Activated CD4-positive, CD25-positive, alpha-beta regulatory T cell treated with anti-CD3 and anti-CD28 coated beads, Interleukin-2, amount 50 U/mL, for 24 hours (primary cell): ENCODE data around the gene IP6K3.
A peak's percentile ranks its signal among the peaks of the same experiment; 100 is the strongest.

ENCODE experiments used
- ATAC-seq, 2 donors: fragments of 150-1000 bp; cut with Tn5 transposase; one replicate each; pipeline ENCODE4 v1.10.0; 2021; ENCODE audit warnings: mild to moderate bottlenecking in 1 of 2, moderate library complexity in 1 of 2

Gene IP6K3

GRCh38 chr6:33758815-33759216, 12.1 kb upstream of the IP6K3 start:
- no peak for ATAC-seq

GRCh38 chr6:33757906-33758305, 11.2 kb upstream of the IP6K3 start:
- ATAC-seq, result no peak

- no peak for ATAC-seq
Observed at GRCh38 chr6:33757113-33757512, 10.4 kb upstream of the IP6K3 start.

- no peak for ATAC-seq
Observed at GRCh38 chr6:33756211-33756954, 9.7 kb upstream of the IP6K3 start.

- no peak for ATAC-seq
Observed at GRCh38 chr6:33755070-33755869, 8.6 kb upstream of the IP6K3 start.

GRCh38 chr6:33754222-33754621, 7.5 kb upstream of the IP6K3 start:
- ATAC-seq, result no peak

GRCh38 chr6:33752646-33753015, 5.9 kb upstream of the IP6K3 start:
- no peak for ATAC-seq

GRCh38 chr6:33751771-33752645, 5.3 kb upstream of the IP6K3 start:
- ATAC-seq, result no peak

GRCh38 chr6:33750244-33750991, 3.7 kb upstream of the IP6K3 start:
- no peak for ATAC-seq

- ATAC-seq, result no peak
Observed at GRCh38 chr6:33749401-33749800, 2.7 kb upstream of the IP6K3 start.

- ATAC-seq, result no peak
Observed at GRCh38 chr6:33748841-33749240, 2.1 kb upstream of the IP6K3 start.

GRCh38 chr6:33747823-33748222, 1.1 kb upstream of the IP6K3 start:
- no peak for ATAC-seq

- no peak for ATAC-seq
Observed at GRCh38 chr6:33746036-33746600, 587 bp downstream of the IP6K3 start.

GRCh38 chr6:33745548-33745947, 1.2 kb downstream of the IP6K3 start:
- no peak for ATAC-seq

- ATAC-seq, result no peak
Observed at GRCh38 chr6:33744895-33745546, 1.7 kb downstream of the IP6K3 start.

GRCh38 chr6:33744001-33744848, 2.5 kb downstream of the IP6K3 start:
- ATAC-seq, result peak; percentile 69 to 73

- no peak for ATAC-seq
Observed at GRCh38 chr6:33742837-33743236, 3.9 kb downstream of the IP6K3 start.

GRCh38 chr6:33742092-33742491, 4.6 kb downstream of the IP6K3 start:
- no peak for ATAC-seq

- ATAC-seq, result no peak
Observed at GRCh38 chr6:33740794-33741193, 5.9 kb downstream of the IP6K3 start.

GRCh38 chr6:33740204-33740608, 6.5 kb downstream of the IP6K3 start:
- ATAC-seq, result no peak

- ATAC-seq, result no peak
Observed at GRCh38 chr6:33739571-33739970, 7.1 kb downstream of the IP6K3 start.
